Fibroblast of skin of scalp (primary cell): Measurements from ENCODE around the gene MYL10. TPM values are rescaled to one million over a fixed set of nuclear protein-coding genes. Genes with fewer than 3 reads are reported as not detected.

ENCODE experiments used
- DNase-seq: peaks from one replicate; pipeline ENCODE4 v3.0.0-alpha.2; 2013
- polyA plus RNA-seq, 2 experiments: library from polyadenylated mRNA; unstranded; fragments of 120-200 nt; gene quantifications; one replicate each; pipeline ENCODE4 v1.2.1, GENCODE V29; 2013; ENCODE audit not compliant: insufficient read length in 2 of 2

The MYL10 gene
- 0.31 TPM for polyA plus RNA-seq (2013, experiment 1 of 2; ENCODE audit: insufficient read length)
- 0.75 TPM for polyA plus RNA-seq (2013, experiment 2 of 2; ENCODE audit: insufficient read length)

- DNase-seq: no peak
Observed at GRCh38 chr7:101629171-101629570, at the start of gene MYL10. Gene MYL10 (minus strand): TSS chr7:101629296. CDS start chr7:101629118, 178 bp downstream.

- peak; percentile 63 for DNase-seq
Observed at GRCh38 chr7:101678658-101679057, 49.6 kb upstream of the MYL10 start.

- peak; percentile 41 for DNase-seq
Observed at GRCh38 chr7:101677797-101678479, 48.8 kb upstream of the MYL10 start.

- no peak for DNase-seq
Observed at GRCh38 chr7:101677391-101677790, 48.3 kb upstream of the MYL10 start.

- DNase-seq: no peak
Observed at GRCh38 chr7:101676956-101677355, 47.9 kb upstream of the MYL10 start.

GRCh38 chr7:101676062-101676598 lies 47.0 kb upstream of the MYL10 start:
- no peak for DNase-seq

- DNase-seq: no peak
Observed at GRCh38 chr7:101674439-101674838, 45.3 kb upstream of the MYL10 start.

GRCh38 chr7:101673951-101674350 lies 44.9 kb upstream of the MYL10 start:
- no peak for DNase-seq

GRCh38 chr7:101673315-101673714 lies 44.2 kb upstream of the MYL10 start:
- DNase-seq: no peak

- DNase-seq: no peak
Observed at GRCh38 chr7:101671371-101672356, 42.6 kb upstream of the MYL10 start.

GRCh38 chr7:101669307-101669706 lies 40.2 kb upstream of the MYL10 start:
- no peak for DNase-seq

GRCh38 chr7:101668726-101669125 lies 39.6 kb upstream of the MYL10 start:
- DNase-seq: no peak

GRCh38 chr7:101667920-101668319 lies 38.8 kb upstream of the MYL10 start:
- no peak for DNase-seq

- no peak for DNase-seq
Observed at GRCh38 chr7:101667399-101667798, 38.3 kb upstream of the MYL10 start.

- DNase-seq: no peak
Observed at GRCh38 chr7:101666741-101667140, 37.6 kb upstream of the MYL10 start.

- DNase-seq: no peak
Observed at GRCh38 chr7:101666293-101666692, 37.2 kb upstream of the MYL10 start.

- no peak for DNase-seq
Observed at GRCh38 chr7:101664893-101665471, 35.9 kb upstream of the MYL10 start.

- no peak for DNase-seq
Observed at GRCh38 chr7:101664436-101664835, 35.3 kb upstream of the MYL10 start.

- no peak for DNase-seq
Observed at GRCh38 chr7:101663747-101664146, 34.7 kb upstream of the MYL10 start.

- no peak for DNase-seq
Observed at GRCh38 chr7:101662447-101662998, 33.4 kb upstream of the MYL10 start.

- DNase-seq: no peak
Observed at GRCh38 chr7:101659706-101660105, 30.6 kb upstream of the MYL10 start.

- DNase-seq: no peak
Observed at GRCh38 chr7:101657171-101657570, 28.1 kb upstream of the MYL10 start.

- DNase-seq: no peak
Observed at GRCh38 chr7:101651112-101651511, 22.0 kb upstream of the MYL10 start.
